GM18520 (cell line): ENCODE results near the gene CDC42BPG.

ENCODE experiments used
- ATAC-seq: cut with Tn5 transposase; IDR thresholded peaks from one replicate; pipeline ENCODE4 v1.9.1; 2021; ENCODE audit not compliant: unreplicated experiment

Gene CDC42BPG, protein sequence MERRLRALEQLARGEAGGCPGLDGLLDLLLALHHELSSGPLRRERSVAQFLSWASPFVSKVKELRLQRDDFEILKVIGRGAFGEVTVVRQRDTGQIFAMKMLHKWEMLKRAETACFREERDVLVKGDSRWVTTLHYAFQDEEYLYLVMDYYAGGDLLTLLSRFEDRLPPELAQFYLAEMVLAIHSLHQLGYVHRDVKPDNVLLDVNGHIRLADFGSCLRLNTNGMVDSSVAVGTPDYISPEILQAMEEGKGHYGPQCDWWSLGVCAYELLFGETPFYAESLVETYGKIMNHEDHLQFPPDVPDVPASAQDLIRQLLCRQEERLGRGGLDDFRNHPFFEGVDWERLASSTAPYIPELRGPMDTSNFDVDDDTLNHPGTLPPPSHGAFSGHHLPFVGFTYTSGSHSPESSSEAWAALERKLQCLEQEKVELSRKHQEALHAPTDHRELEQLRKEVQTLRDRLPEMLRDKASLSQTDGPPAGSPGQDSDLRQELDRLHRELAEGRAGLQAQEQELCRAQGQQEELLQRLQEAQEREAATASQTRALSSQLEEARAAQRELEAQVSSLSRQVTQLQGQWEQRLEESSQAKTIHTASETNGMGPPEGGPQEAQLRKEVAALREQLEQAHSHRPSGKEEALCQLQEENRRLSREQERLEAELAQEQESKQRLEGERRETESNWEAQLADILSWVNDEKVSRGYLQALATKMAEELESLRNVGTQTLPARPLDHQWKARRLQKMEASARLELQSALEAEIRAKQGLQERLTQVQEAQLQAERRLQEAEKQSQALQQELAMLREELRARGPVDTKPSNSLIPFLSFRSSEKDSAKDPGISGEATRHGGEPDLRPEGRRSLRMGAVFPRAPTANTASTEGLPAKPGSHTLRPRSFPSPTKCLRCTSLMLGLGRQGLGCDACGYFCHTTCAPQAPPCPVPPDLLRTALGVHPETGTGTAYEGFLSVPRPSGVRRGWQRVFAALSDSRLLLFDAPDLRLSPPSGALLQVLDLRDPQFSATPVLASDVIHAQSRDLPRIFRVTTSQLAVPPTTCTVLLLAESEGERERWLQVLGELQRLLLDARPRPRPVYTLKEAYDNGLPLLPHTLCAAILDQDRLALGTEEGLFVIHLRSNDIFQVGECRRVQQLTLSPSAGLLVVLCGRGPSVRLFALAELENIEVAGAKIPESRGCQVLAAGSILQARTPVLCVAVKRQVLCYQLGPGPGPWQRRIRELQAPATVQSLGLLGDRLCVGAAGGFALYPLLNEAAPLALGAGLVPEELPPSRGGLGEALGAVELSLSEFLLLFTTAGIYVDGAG (N-terminal part only)

GRCh38 chr11:64844330-64845128, at the start of gene CDC42BPG:
Gene CDC42BPG, minus strand, starts transcription at chr11:64844653. Its CDS starts 84 bp downstream, at chr11:64844569.
- ATAC-seq, result no peak

DNA sequence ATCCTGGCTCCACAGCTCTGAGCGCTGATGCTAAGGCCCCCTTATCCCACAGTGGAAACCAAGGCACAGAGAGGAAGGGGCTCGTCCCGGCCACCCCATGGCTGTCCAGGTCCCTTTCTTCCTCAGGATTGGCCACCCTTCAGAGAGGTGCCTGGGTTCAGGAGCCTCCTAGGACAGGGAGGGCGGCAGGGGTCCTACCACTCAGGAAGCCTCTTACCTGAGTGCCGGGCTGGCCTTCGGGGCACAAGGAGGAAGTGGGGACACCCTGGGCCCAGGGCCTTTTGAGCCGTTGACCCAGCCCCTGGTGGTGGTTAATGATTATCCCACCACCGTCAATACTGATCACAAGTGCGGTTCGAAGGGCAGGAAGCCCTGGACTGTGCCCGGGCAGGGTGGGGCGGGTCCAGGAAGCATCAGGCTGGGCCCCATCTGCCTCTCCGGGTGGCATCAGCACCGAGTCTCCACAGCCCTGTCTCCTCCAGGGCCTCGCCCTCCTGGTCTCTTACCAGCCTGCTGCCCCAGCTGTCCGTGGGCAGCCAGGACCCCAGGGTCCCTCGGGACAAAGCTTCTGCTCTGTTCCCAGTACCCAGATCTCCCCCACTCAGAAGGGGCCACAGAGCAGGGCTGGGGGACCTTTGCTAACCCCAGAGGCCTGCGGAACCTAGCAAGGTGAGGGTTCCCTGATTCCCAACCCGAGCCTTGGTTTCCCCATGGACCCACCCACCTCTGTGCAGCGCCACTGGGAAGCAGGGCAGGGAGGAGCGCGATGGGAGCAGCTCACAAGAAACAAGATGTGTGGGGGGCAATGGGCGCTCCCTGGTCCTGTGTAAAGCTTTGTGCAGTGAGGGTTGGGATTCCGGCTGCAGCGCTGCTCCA, 49.0 kb upstream of the CDC42BPG start:
- ATAC-seq, result no peak

DNA sequence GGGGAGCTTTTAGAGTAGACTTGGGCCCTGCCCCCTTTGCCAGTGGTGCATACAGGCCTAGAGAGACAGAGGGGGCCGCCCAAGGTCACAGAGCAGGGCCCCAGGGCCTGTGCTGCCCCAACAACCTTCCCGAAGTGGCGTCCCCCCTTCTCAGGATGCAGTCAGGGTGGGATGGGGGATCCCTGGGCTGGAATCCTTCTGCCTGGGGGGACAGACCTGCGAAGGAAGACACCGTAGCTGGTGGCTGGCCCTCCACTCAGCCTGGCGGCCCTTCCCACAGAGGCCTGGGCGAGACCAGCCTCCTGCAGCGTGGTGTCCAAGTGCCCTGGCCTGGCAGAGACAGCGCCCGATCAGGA, 48.4 kb upstream of the CDC42BPG start:
- ATAC-seq, result no peak

GRCh38 chr11:64892411-64892831, 48.0 kb upstream of the CDC42BPG start:
- no peak for ATAC-seq

DNA sequence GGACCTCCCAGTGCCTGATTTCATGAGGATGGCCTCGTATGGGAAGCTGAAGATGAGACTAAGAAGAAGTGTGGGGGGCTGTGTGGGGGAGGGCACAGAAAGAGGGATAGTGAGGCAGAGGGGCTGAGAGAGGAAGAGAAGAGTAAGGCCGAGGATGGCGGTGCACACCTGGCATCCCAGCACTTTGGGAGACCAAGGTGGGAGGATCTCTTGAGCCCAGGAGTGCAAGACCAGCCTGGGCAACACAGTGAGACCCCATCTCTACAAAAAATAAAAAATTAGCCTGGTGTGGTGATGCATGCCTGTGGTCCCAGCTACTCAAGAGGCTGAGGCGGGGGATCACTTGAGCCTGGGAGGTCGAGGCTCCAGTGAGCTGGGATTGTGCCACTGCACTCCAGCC, 47.4 kb upstream of the CDC42BPG start:
- ATAC-seq, result no peak

- ATAC-seq, result no peak
These were observed 46.9 kb upstream of the CDC42BPG start for GRCh38 chr11:64891215-64891848.

GRCh38 chr11:64890522-64890939, 46.1 kb upstream of the CDC42BPG start:
- no peak for ATAC-seq

- ATAC-seq, result no peak
These were observed 44.5 kb upstream of the CDC42BPG start for GRCh38 chr11:64888729-64889511.

- no peak for ATAC-seq
These were observed 43.9 kb upstream of the CDC42BPG start for GRCh38 chr11:64888406-64888728.

DNA sequence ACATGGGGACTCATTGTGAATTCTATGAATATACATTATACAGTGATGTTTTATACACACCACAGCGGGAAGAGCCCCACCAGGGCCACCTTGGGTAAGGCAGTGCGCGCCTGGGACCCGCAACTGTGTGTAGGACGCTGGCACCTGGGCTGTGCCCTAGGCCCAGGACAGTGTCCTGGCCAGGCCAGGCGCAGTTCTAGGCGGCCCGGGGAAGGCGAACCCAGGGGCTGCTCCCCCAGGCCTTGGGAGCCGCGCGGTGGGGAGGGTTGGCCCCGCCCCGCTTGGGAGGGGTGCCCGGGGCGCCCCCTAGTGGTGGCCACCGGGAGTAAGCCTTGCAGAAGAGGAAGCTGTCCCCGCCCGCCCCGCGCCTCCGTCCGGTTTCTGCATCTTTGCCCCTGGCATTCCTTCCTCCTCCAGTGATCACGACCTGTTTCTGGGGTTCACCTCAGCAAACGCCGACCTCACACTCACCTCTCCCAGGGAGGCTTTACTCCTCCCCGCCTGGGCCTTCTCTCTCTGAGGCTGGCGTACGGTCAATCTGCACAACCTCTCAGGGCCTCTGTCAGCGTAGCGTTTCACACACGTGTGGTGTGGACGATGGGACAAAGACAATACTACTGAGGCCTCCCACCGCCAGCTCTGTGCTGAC, 43.4 kb upstream of the CDC42BPG start:
- ATAC-seq, result peak; percentile 59

- no peak for ATAC-seq
These were observed 42.8 kb upstream of the CDC42BPG start for GRCh38 chr11:64887234-64887756.

DNA sequence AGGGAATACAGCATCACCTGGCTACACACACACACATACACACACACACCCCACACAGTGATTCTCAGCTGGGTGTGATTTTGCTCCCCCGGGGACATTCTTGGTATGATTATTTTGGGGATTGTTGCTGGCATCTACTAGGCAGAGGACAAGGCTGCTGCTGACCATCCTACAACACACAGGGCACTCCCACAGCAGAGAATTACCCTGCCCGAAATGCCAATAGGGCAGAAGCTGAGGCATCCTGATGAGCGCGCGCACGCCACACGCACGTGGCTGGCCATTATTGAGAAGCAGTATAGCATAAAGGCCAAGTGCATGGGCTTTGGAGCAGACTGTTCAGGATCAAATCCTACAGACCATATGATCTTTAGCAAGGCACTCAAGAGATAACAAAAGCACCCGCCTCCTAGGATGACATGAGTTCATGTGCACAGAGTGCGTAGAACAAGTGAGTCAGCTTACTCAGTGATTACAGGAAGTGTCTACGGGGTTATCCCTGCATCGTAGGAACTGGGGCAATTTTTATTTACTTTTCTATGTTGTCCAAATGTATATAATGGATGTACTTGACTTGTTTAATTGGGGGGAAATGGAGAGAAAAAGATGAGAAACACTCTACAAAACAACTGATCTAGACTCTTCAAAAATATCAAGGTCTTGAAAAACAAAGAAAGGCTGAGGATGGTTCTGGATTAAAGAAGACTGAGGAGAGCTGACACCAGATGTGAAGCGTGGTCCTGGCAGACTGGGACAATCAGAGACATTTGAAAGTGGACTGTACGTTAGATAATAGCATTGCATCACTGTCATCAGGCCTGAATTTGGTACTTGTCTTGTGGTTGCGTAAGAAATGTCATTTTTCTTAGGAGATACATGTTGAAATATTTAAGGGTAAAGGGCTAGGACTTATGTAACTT, 41.2 kb upstream of the CDC42BPG start:
- no peak for ATAC-seq

- ATAC-seq, result no peak
These were observed 39.6 kb upstream of the CDC42BPG start for GRCh38 chr11:64884019-64884418.

DNA sequence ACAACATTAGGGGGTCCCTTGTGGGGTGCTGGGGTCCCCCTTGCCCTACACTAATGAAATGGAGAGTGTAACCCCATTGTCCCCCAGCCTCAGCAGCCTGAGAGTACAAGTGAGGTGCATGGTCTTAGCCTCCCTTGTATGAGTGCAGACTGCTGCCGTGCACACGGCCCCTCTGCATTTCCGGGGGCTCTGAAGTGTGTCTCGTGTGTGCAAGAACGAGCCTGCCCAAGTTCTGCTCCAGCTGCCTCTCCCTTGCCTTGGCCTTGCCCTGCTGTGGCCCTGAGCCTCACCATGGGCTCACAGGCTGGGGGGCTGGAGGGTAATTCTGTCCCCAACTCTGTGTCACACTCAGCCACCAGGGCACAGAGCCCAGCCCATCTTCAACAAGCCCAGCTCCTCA, 39.1 kb upstream of the CDC42BPG start:
- no peak for ATAC-seq

DNA sequence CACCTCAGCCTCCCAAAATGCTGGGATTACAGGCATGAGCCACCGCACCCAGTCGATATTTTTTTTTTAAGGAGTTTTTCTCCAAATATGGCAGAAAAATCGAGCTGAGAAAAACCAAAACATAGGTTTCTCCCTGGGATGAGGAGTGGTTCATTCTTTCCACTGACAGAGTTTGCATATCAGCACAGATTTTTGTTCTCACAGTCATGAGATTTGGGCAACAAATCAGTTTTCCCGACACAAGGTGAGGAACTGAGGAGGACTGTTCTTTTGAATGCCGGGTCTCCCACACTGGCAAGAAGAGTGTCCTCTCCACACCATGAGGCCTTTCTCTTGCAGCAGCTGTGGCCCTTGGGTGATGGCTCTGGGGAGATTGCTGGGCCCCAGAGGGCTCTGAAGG, 37.8 kb upstream of the CDC42BPG start:
- ATAC-seq, result no peak

GRCh38 chr11:64881476-64881875, 37.0 kb upstream of the CDC42BPG start:
- ATAC-seq, result no peak
